ENCODE data around the gene RGSL1. TPM values are rescaled to one million over a fixed set of nuclear protein-coding genes. Genes with fewer than 3 reads are reported as not detected.

The RGSL1 gene
- total and polyA plus RNA-seq, 10 donors, result not detected

DNA sequence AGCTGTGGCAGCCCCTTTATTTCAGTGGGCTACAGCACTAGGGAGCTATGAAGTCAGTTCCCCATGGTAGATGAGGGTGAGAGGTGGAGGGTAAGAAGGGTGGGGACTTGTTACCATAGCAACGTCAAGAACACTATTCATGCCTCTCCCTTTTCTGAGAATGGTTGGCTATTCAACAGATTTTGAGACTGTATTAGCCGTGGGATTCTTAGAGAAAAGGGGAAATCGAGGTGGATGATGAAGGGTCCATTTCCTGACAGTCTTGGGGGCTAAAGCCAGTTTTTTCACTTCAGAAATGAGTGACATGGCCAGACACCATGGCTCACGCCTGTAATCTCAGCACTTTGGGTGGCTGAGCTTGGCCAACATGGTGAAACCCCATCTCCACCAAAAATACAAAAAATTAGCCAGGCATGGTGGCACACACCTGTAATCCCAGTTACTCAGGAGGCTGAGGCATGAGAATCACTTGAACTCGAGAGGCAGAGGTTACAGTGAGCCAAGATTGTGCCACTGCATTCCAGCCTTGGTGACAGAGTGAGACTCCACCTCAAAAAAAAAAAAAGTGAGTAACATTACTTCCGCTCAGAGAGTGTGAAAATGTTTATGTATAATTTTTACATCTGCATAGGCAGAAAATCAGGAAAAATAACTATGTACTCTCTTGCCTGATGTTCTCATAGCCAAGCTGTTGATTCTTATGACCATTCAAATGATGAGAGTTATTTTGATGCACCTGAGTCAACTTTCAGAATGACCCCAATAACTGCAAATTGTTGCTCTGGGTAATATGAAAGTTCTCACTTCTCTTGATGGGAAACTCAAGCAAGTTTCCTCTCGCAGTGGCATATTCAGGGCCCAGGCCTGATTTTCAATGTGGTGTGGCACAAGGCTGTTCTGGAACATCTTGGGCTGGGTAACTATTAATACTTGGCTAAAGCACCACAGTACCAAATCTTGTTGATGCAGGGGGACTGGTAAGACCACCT is 23.2 kb upstream of the RGSL1 start:
- H3K36me3 ChIP-seq, result no peaks in the 10 kb centered on the region
- 59 to 74% (median 64%) methylated on average over 7 of the region's 7 CpGs for WGBS, 5 donors
- intact Hi-C loops (cut with DNase I; ENCODE audit: low total_unique reads), result no loop called here
- H3K9me3 ChIP-seq, result no peaks in the 10 kb centered on the region
- DNase-seq, result no peak
- no peak overlapping the region for H3K4me3 ChIP-seq
- peaks cover 0 to 12% (median 2%) of the 10 kb centered on the region in 6 donors for H3K4me1 ChIP-seq
- no peaks in the 10 kb centered on the region for H3K27me3 ChIP-seq (replicated peaks in 1 of 7)
- TF ChIP-seq POLR2AphosphoS5 (IDR thresholded peaks at IDR 0.05) (no peak), POLR2A (IDR thresholded peaks at IDR 0.05) (no peak)
- TF ChIP-seq, protein P1, sequence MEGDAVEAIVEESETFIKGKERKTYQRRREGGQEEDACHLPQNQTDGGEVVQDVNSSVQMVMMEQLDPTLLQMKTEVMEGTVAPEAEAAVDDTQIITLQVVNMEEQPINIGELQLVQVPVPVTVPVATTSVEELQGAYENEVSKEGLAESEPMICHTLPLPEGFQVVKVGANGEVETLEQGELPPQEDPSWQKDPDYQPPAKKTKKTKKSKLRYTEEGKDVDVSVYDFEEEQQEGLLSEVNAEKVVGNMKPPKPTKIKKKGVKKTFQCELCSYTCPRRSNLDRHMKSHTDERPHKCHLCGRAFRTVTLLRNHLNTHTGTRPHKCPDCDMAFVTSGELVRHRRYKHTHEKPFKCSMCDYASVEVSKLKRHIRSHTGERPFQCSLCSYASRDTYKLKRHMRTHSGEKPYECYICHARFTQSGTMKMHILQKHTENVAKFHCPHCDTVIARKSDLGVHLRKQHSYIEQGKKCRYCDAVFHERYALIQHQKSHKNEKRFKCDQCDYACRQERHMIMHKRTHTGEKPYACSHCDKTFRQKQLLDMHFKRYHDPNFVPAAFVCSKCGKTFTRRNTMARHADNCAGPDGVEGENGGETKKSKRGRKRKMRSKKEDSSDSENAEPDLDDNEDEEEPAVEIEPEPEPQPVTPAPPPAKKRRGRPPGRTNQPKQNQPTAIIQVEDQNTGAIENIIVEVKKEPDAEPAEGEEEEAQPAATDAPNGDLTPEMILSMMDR (IDR thresholded peaks at IDR 0.05 in 8 of 11, conservative IDR thresholded peaks at IDR 0.05 in 3 of 11), result no peak
- peak overlapping the region in 1 of 8 donors; percentile 46 for H3K27ac ChIP-seq

DNA sequence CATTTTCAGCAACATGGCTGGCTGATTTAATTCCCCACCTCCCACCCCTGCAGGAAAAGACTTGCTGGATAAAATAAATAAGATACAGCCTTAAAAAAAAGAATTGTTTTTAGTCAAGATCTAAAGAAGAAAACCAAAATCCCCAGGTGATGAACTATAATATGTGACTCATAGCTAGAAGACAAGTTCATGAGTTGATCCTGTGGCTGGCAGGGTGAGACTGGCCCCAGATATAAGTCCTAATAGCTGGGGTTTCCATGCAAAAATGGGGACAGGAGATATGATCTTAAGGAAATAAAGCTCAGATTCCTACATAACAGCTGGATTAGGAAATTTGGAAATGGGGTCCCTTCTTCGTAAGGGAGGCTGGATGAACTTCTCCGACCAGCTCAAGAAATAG is 21.9 kb upstream of the RGSL1 start:
- TF ChIP-seq POLR2AphosphoS5 (IDR thresholded peaks at IDR 0.05), result no peak
- TF ChIP-seq, protein P1 (IDR thresholded peaks at IDR 0.05 in 8 of 11, conservative IDR thresholded peaks at IDR 0.05 in 3 of 11), result no peak
- TF ChIP-seq POLR2A (IDR thresholded peaks at IDR 0.05), result no peak
- Histone ChIP-seq H3K27me3 (replicated peaks in 1 of 7) (no peaks in the 10 kb centered on the region), H3K9me3 (no peaks in the 10 kb centered on the region), H3K36me3 (no peaks in the 10 kb centered on the region), H3K27ac (no peak overlapping the region), H3K4me1 (peaks cover 0 to 12% (median 2%) of the 10 kb centered on the region in 6 donors), H3K4me3 (no peak overlapping the region)
- DNase-seq, result no peak
- 77 to 96% (median 89%) methylated on average over 2 of the region's 2 CpGs for WGBS, 5 donors
- intact Hi-C loops (cut with DNase I; ENCODE audit: low total_unique reads), result no loop called here

DNA sequence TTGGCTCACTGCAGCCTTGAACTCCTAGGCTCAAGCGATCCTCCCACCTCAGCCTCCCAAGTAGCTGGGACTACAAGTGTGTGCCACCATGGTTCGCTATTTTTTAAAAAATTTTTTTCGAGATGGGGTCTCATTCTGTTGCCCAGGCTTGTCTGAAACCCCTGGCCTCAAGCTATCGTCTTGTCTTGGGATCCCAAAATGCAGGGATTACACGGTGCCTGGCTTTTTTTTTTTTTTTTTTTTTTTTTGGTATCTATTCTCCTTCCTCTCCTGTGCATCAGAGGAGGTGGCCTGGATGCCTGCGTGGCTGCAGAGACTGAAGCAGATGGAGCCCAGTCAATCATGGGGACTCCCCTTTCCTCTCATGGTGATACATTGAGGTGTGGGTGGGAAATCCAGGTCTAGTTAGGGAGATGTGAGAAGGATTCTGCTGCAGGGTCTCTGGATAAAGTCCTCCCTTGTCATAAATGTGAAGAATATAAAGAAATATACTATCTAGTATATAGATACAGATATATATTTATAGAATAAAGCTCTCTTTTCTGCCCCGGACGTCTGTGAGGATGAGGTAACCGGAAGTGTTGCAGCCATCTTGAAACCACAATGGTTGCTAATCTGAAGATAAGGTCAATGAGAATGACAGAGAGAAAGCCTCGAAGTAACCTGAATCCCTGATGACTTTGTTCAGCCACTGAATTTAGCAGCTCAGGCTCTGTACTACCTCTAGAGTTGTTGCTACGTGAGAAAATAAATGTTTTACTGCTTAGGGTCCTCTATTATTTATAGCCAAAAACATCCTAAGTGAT is 19.5 kb upstream of the RGSL1 start:
- H3K36me3 ChIP-seq, result no peaks in the 10 kb centered on the region
- H3K9me3 ChIP-seq, result no peaks in the 10 kb centered on the region
- intact Hi-C loops (cut with DNase I; ENCODE audit: low total_unique reads), result no loop called here
- H3K27ac ChIP-seq, result no peak overlapping the region
- peaks cover 0 to 12% (median 2%) of the 10 kb centered on the region in 6 donors for H3K4me1 ChIP-seq
- no peak for DNase-seq
- TF ChIP-seq, protein P1 (IDR thresholded peaks at IDR 0.05 in 8 of 11, conservative IDR thresholded peaks at IDR 0.05 in 3 of 11), result no peak
- TF ChIP-seq POLR2A (IDR thresholded peaks at IDR 0.05) (no peak), POLR2AphosphoS5 (IDR thresholded peaks at IDR 0.05) (no peak)
- WGBS, 5 donors, result 51 to 64% (median 53%) methylated on average over 11 of the region's 11 CpGs
- H3K4me3 ChIP-seq, result no peak overlapping the region
- H3K27me3 ChIP-seq (replicated peaks in 1 of 7), result no peaks in the 10 kb centered on the region

Data from spleen (tissue), 11 donors.